Panc1 (cell line): ENCODE results near the gene TOGARAM2. TPM values are rescaled to one million over a fixed set of nuclear protein-coding genes. Genes with fewer than 3 reads are reported as not detected.

Experiments used
- ATAC-seq: fragments of 200-7000 bp; cut with Tn5 transposase; 2 replicates; pipeline ENCODE4 v1.9.1; 2020; ENCODE audit warnings: mild to moderate bottlenecking, moderate library complexity
- BruUV-seq: library from RNA; stranded (reverse); fragments of 400-500 nt; replicated peaks from 2 replicates; lab custom pipeline; 2021; lab: Mats Ljungman, UMichigan
- CTCF ChIA-PET: fragments of 300-600 bp; sonication (Branson Sonifier 250); formaldehyde crosslinking; loops from one replicate; lab custom pipeline; 2022; ENCODE audit warnings: antibody characterized with exemption; lab: Charles Lee
- POLR2A ChIA-PET: fragments of 300-600 bp; sonication (Branson Sonifier 250); formaldehyde crosslinking; loops from one replicate; lab custom pipeline; 2022; ENCODE audit warnings: antibody characterized with exemption; lab: Charles Lee
- DNase-seq: peaks from one replicate; pipeline ENCODE4 v3.0.0-alpha.2; 2010; ENCODE audit warnings: low read depth, low spot score
- H3K27ac ChIP-seq: 2 replicates; pipeline ENCODE4 v1.5.1; 2011; ENCODE audit warnings: mild to moderate bottlenecking, low read length, inconsistent platforms
- H3K27me3 ChIP-seq: fragments of 200-500 bp; sonication (Bioruptor generic); 2 replicates; pipeline ENCODE4 v1.6.0; 2014; ENCODE audit warnings: low read length, inconsistent platforms; ENCODE audit not compliant: control insufficient read depth, insufficient read depth
- H3K36me3 ChIP-seq: fragments of 200-500 bp; sonication (Bioruptor generic); 2 replicates; pipeline ENCODE4 v1.5.1; 2014; ENCODE audit warnings: inconsistent platforms, mild to moderate bottlenecking, low read length, moderate library complexity; ENCODE audit not compliant: control insufficient read depth, insufficient read depth
- H3K4me1 ChIP-seq: 2 replicates; pipeline ENCODE4 v1.5.1; 2011; ENCODE audit warnings: inconsistent platforms, mild to moderate bottlenecking, low read length, moderate library complexity; ENCODE audit not compliant: control insufficient read depth, insufficient read depth
- H3K4me3 ChIP-seq, 2 experiments: 2 replicates each; pipeline ENCODE4 v1.5.1; 2011 to 2012; ENCODE audit warnings: low read depth in 2 of 2, low read length in 2 of 2, mild to moderate bottlenecking in 2 of 2, inconsistent platforms in 1 of 2, moderate library complexity in 1 of 2
- H3K9me3 ChIP-seq: fragments of 200-500 bp; sonication (Bioruptor generic); 2 replicates; pipeline ENCODE4 v1.5.1; 2014; ENCODE audit warnings: low read depth, mild to moderate bottlenecking, inconsistent platforms, low read length, moderate library complexity; ENCODE audit not compliant: control insufficient read depth, insufficient read depth
- POLR2AphosphoS5 ChIP-seq: IDR thresholded peaks from 2 replicates; pipeline ENCODE4 v1.6.1; 2012; ENCODE audit warnings: mild to moderate bottlenecking, low read depth, low read length, moderate library complexity
- SIN3A ChIP-seq: IDR thresholded peaks from 2 replicates; pipeline ENCODE4 v1.6.1; 2012; ENCODE audit warnings: low read depth, mild to moderate bottlenecking, low read length, moderate library complexity, borderline replicate concordance; ENCODE audit not compliant: insufficient read depth
- TCF7L2 ChIP-seq: IDR thresholded peaks from 2 replicates; pipeline ENCODE4 v1.6.1; 2011; ENCODE audit warnings: mild to moderate bottlenecking, low read depth, low read length, inconsistent platforms
- in situ Hi-C: cut with HindIII; loops from 2 replicates; pipeline ENCODE4 v1.10.0; 2016; ENCODE audit warnings: low sequenced_read_pairs, low pct_unique_long_range_greater_than_20kb
- intact Hi-C: fragments of 100-400 bp; cut with micrococcal nuclease; formaldehyde crosslinking; loops from one replicate; pipeline ENCODE4 v1.10.0; 2022; ENCODE audit not compliant: unreplicated experiment
- total RNA-seq: library from RNA; stranded (reverse); gene quantifications from one replicate; pipeline ENCODE4 v1.2.1, GENCODE V29; 2021; ENCODE audit not compliant: unreplicated experiment
- TF ChIP-seq, protein P1 (sequence below): fragments of 450-650 bp; IDR thresholded peaks from 2 replicates; pipeline ENCODE4 v1.5.1; 2017; ENCODE audit warnings: mild to moderate bottlenecking
- TF ChIP-seq, protein P2 (sequence below), 2 experiments: IDR thresholded peaks; 2 replicates each; pipeline ENCODE4 v1.6.1; 2011 to 2012; ENCODE audit warnings: low read depth in 2 of 2, control low read depth in 1 of 2, low read length in 1 of 2, mild to moderate bottlenecking in 1 of 2, moderate library complexity in 1 of 2; ENCODE audit not compliant: insufficient read depth in 1 of 2

TOGARAM2 gene
- total RNA-seq, 1 experiment from 2014 or later, result 0.44 TPM

DNA sequence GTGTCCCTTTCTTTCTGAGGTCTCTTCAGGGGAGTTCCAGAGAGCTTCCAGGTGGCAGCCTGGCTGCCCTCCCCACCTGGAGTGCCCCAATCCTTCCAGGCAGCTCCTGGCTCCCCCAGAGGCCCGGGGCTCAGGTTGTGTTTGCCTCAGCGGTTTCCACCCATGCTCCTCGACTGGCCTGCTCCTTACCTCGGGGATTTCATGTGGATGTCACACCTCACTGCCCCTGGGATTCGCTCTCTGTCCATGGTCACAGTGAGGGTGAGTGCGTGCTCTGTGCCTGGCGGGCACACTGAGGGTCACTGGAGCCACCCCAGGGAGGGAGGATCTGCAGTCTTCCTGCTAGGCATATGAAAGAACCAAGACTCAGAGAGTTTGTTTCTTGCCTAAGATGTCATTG lies 2.1 kb upstream of the TOGARAM2 start:
- intact Hi-C loops (no loop called here), in situ Hi-C loops (no loop called here)
- ChIA-PET CTCF (no interaction called here), POLR2A (no interaction called here)
- Histone ChIP-seq H3K4me3 (no peak overlapping the region), H3K27ac (no peak overlapping the region), H3K9me3 (no peaks in the 10 kb centered on the region), H3K36me3 (no peaks in the 10 kb centered on the region), H3K4me1 (peaks cover 13% of the 10 kb centered on the region), H3K27me3 (no peaks in the 10 kb centered on the region)
- TF ChIP-seq, protein P1, sequence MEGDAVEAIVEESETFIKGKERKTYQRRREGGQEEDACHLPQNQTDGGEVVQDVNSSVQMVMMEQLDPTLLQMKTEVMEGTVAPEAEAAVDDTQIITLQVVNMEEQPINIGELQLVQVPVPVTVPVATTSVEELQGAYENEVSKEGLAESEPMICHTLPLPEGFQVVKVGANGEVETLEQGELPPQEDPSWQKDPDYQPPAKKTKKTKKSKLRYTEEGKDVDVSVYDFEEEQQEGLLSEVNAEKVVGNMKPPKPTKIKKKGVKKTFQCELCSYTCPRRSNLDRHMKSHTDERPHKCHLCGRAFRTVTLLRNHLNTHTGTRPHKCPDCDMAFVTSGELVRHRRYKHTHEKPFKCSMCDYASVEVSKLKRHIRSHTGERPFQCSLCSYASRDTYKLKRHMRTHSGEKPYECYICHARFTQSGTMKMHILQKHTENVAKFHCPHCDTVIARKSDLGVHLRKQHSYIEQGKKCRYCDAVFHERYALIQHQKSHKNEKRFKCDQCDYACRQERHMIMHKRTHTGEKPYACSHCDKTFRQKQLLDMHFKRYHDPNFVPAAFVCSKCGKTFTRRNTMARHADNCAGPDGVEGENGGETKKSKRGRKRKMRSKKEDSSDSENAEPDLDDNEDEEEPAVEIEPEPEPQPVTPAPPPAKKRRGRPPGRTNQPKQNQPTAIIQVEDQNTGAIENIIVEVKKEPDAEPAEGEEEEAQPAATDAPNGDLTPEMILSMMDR, result no peak
- TF ChIP-seq POLR2AphosphoS5 (no peak), SIN3A (no peak), TCF7L2 (no peak)
- TF ChIP-seq, protein P2, sequence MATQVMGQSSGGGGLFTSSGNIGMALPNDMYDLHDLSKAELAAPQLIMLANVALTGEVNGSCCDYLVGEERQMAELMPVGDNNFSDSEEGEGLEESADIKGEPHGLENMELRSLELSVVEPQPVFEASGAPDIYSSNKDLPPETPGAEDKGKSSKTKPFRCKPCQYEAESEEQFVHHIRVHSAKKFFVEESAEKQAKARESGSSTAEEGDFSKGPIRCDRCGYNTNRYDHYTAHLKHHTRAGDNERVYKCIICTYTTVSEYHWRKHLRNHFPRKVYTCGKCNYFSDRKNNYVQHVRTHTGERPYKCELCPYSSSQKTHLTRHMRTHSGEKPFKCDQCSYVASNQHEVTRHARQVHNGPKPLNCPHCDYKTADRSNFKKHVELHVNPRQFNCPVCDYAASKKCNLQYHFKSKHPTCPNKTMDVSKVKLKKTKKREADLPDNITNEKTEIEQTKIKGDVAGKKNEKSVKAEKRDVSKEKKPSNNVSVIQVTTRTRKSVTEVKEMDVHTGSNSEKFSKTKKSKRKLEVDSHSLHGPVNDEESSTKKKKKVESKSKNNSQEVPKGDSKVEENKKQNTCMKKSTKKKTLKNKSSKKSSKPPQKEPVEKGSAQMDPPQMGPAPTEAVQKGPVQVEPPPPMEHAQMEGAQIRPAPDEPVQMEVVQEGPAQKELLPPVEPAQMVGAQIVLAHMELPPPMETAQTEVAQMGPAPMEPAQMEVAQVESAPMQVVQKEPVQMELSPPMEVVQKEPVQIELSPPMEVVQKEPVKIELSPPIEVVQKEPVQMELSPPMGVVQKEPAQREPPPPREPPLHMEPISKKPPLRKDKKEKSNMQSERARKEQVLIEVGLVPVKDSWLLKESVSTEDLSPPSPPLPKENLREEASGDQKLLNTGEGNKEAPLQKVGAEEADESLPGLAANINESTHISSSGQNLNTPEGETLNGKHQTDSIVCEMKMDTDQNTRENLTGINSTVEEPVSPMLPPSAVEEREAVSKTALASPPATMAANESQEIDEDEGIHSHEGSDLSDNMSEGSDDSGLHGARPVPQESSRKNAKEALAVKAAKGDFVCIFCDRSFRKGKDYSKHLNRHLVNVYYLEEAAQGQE (IDR thresholded peaks at IDR 0.05; ENCODE audit: insufficient read depth in 1 of 2, low read depth in 2 of 2, low read length in 1 of 2), result no peak
- DNase-seq, result no peak
- no peak for ATAC-seq
- BruUV-seq, result no TSS peak

DNA sequence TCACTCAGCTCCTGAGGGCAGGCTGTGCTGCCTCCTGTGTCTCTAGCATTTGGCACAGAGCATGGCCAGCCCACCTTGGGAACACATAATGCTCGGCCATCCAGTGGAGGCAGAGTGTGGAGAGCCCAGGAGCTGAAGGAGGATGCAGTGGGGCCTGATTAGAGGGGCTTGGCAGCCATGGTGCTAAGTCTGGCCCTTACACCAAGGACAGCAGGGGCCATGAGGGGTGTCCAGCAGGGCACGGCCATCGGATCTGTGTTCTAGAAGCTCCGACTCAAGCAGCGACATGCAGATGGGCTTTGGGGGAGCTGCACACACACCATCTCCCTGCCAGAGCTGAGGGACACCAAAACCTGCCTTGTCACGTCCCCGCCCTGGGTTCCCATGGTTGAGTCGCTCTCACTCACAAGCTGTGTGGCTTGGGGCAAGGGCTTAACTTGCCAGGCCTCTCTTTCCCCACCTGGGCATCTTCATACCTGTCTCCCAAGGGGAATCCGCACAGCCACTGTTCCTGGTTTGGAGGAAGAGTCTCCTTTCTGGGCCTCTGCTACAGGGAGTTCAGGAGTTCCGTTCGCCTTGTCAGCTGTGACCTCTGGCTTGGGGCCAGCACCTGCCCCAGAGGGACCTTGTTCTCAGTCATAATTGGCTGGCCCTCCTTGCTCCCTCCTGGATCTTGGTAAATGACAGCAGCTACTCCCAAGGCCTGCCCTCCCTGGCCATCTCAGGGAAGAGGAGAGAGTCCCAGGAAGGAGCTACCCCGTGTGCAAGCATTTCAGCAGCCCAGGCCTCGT lies 1.3 kb upstream of the TOGARAM2 start:
- H3K36me3 ChIP-seq, result no peaks in the 10 kb centered on the region
- CTCF ChIA-PET, result no interaction called here
- intact Hi-C loops (no loop called here), in situ Hi-C loops (no loop called here)
- H3K4me1 ChIP-seq, result peaks cover 13% of the 10 kb centered on the region
- TF ChIP-seq, protein P2 (IDR thresholded peaks at IDR 0.05; ENCODE audit: insufficient read depth in 1 of 2, low read depth in 2 of 2, low read length in 1 of 2), result no peak
- TF ChIP-seq SIN3A, result no peak
- TF ChIP-seq POLR2AphosphoS5, result no peak
- TF ChIP-seq TCF7L2, result no peak
- TF ChIP-seq, protein P1, result no peak
- H3K27ac ChIP-seq, result no peak overlapping the region
- POLR2A ChIA-PET, result no interaction called here
- no peak for DNase-seq
- no peak for ATAC-seq
- H3K27me3 ChIP-seq, result no peaks in the 10 kb centered on the region
- no peak overlapping the region for H3K4me3 ChIP-seq
- no TSS peak for BruUV-seq
- H3K9me3 ChIP-seq, result no peaks in the 10 kb centered on the region
